ENCODE results near the gene TNRC18.
"Not testable (repeated sequence)": the region's sequence is repeated elsewhere in the genome, so short reads cannot be mapped to it uniquely, and the experiment has no call there.

TNRC18 gene

DNA sequence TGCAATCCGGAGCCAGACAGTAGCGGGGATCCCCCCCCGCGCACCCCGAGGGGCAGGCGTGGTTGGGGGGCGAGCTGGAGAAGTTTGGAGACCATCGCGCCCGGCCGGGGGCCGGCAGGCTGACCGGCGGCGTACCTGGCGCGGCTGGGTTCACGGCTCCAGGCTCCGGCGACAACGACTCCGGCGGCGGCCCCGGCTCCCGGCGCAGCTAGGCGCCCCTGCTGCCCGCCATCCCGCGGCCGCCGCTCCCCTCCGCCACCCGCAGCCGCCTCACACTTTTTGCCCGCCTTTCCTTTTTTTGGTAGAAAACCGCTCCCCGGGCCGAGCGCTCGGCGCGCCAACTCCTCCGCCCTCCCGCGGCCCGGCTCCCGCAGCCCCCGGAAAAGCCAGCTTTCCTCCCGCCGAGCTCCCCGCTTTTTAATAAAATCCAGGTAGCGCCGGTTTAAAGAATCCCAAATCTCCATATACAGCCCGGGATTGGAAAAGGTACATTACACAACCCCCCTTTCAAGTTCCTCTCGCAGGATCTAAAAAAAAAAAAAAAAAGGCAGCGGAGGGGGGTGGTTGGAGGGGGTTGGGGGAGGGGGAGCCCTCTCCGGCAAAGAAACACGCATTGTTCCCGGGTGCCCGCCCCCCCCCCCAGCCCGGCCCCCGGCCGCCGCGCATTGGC is at the start of gene TNRC18:
Gene TNRC18 (minus strand): TSS at position 529 of the 670 bp plus-strand sequence. CDS start 2,588 bp downstream, outside the sequence.
- no peak for DNase-seq

GRCh38 chr7:5472432-5473315 is 49.0 kb upstream of the TNRC18 start:
- no peak for DNase-seq

DNA sequence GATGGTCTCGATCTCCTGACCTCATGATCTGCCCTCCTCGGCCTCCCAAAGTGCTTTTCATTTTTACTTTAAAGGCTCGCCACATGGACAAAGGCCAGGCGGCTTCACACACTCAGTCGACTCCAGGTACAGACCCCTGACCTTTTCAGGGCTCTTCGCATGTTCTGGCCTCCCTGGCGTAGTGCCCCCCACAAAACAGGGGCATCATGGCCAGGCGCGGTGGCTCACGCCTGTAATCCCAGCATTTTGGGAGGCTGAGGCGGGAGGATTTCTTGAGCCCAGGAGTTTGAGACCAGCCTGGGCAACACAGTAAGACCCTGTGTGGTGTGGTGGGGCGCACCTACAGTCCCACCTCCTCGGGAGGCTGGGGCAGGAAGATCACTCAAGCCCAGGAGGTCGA is 48.0 kb upstream of the TNRC18 start:
- DNase-seq, result not testable (repeated sequence)

DNA sequence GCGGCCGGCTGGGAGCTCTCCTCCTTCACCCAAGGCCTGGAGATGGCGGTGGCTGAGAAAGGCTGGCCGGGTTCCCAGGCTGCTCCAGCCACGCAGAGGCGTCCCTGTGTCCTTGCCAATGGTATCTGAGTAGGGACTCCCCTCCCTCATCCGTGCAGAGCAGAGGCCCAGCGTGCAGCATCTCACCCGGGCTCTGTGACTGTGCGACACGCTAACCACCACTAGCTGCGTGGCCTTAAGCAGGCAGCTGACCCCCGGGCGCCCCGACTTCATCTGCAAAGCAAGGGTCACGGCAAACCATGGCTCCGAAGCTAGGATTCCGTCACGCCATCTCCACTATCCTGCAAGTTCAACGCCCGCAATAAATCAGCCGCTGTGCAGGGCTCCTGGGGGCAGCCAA is 47.2 kb upstream of the TNRC18 start:
- no peak for DNase-seq

- DNase-seq, result no peak
Measured at GRCh38 chr7:5470167-5470532, 46.5 kb upstream of the TNRC18 start.

DNA sequence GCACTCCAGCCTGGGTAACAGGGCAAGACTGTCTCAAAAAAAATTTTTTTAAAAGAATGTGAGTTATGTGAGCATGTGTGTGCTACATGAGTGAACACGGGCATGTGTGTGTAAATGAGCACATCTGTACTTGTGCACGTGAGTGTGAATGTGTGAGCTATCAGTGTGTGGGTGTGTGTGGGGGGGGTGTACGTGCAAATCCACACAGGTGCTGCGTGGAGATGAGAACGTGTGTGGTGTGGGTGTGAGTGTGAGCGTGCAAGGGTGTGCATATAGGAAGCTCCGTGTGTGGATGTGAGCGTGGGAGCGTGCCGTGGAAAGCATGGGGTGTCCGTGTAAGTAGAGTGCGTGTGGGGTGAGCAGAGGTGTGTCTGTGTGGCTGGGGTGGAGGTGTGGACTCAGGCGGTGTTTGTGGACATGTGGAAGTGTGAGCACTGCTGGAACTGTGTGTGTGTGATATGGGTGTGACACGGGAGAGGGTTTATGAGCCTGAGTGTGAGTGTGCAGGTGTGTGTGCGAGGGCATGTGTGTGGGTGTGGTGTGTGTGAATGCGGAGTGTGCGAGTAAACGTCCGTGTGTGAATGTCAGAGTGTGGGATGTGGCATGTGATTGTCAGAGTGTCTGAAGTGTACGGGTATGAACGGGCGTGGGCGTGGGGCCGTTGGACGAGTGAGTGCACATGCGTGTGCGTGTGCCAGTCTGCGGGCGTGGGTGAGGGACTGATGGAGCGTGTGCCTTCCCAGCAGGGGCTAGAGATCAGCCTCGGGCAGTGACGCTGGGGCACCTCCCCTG is 45.9 kb upstream of the TNRC18 start:
- no peak for DNase-seq

GRCh38 chr7:5467645-5468044 is 44.0 kb upstream of the TNRC18 start:
- DNase-seq, result no peak

DNA sequence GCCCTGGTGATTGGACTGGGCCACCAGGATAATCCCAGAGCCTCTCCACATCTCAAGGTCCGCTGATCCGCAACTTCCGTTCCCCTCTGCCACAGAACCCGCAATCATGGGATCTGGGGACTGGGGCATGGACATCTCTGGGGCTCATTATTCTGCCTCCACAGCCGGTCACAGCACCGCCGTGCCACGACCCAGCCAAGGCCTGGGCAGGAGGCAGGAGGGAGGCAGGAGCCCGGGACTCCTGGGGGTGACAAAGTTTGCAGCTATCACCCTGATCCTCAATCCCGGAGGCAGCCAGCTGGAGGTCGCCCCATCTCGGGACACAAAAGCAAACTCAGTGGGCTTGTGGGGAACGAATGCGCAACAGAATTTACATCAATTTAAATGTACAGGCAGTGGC is 42.9 kb upstream of the TNRC18 start:
- no peak for DNase-seq

- no peak for DNase-seq
Measured at GRCh38 chr7:5463031-5463430, 39.4 kb upstream of the TNRC18 start.

DNA sequence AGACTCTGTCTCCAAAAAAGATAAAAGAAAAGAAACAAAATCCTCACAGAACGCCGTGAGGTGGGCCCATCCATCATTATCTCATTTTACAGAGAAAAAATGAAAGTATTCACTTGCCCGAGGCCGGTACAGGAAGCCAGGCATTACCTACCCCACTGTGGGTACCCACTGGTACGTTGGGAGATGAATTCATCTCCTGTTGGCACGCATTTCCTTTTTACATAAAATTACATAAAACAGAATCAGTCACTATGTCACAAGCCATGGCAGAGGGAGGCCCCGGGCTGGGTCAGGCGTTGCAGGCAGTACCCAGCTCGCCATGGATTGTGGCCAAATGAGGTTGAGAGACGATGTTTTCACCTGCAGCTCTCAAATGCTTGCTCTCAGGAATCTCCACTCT is 38.6 kb upstream of the TNRC18 start:
- no peak for DNase-seq

GRCh38 chr7:5458921-5459480 is 35.4 kb upstream of the TNRC18 start:
- DNase-seq, result no peak

GRCh38 chr7:5457245-5457735 is 33.7 kb upstream of the TNRC18 start:
- no peak for DNase-seq

GRCh38 chr7:5456409-5456808 is 32.8 kb upstream of the TNRC18 start:
- DNase-seq, result no peak

- no peak for DNase-seq
Measured at GRCh38 chr7:5455581-5456219, 32.1 kb upstream of the TNRC18 start.

DNA sequence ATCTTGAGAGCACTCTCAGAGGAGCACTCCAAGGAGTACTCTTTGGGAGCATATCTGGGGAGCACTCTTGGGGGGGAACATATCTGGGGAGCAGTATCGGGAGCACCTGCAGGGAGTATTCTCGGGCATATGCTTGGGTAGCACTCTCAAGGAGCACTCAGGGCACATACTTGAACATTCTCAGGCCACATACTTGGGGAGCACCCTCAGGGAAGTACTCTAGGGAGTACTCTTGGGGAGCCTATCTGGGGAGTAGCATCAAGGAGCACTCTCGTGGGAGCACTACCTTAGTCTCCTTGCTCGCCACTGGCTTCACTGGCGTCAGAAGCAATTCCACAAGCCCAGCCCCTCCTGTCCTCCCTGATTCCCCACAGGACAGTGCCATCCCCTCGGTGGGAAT is 31.5 kb upstream of the TNRC18 start:
- no peak for DNase-seq

GRCh38 chr7:5454485-5454884 is 30.9 kb upstream of the TNRC18 start:
- no peak for DNase-seq

DNA sequence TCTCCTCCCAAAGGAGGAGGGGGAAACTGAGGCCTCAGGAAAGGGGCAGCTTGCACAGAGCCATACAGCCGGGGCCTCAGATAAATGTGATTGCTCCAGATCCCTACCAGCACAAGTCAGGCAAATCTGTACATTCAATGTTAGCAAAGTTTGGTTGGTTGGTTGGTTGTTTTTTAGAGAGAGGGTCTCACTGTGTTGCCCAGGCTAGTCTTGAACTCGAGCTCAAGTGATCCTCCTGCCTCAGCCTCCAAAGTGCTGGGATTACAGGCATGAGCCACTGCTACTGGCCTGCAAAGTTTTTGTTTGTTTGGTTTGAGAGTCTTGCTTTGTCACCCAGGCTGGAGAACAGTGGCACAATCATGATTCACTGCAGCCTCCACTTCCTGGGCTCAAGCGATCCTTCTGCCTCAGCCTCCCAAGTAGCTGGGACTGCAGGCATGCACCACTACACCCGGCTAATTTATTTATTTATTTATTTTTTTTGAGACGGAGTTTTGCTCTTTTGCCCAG is 30.0 kb upstream of the TNRC18 start:
- no peak for DNase-seq

- no peak for DNase-seq
Measured at GRCh38 chr7:5452937-5453540, 29.4 kb upstream of the TNRC18 start.

GRCh38 chr7:5452470-5452899 is 28.9 kb upstream of the TNRC18 start:
- no peak for DNase-seq

GRCh38 chr7:5451391-5451790 is 27.8 kb upstream of the TNRC18 start:
- DNase-seq, result no peak

DNA sequence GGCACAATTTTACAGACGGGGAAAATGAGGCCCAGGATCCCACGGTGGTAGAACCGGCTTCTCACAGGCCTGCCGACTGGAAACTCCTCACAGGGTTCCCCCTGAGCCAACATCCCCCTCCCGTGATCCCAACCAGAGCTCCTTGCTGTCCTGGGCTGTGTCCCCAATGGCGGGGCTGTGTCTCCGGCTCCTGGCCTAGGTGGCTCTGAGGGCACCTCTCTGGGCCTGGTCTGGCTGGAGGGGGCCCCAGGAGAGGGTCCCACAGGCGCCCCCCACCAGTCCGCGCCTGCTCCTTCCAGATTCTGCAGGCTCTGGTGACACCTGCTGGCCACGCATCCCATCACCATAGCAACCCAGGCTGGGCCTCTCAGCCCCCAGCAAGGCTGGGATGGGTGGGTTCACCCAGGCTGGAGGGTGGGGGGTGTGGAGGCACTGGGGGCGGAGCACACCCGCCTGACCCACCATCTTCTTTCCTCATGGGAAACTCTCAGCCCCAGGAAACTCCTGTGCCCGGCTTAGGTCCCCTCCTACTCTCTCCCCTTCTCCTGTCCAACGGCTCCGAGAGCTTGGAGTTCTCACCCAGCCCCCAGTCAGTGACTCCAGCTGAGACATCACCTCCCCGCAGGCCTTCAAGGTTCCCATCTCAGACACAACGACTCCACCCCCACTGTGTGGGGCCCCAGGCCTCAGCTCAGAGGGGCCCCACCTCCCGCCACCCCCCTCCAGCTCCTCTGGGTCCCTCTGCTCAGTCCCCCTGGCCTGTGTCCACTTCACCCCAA is 27.1 kb upstream of the TNRC18 start:
- peak; percentile 48 for DNase-seq
